Activated naive CD4-positive, alpha-beta T cell treated with anti-CD3 and anti-CD28 coated beads, Interleukin-2, amount 50 U/mL, for 24 hours (primary cell): ENCODE measurements around the gene GRAP2.
"Not testable (repeated sequence)": the region's sequence is repeated elsewhere in the genome, so short reads cannot be mapped to it uniquely, and the experiment has no call there.

ENCODE experiments used
- H3K27ac Mint-ChIP-seq: one replicate; pipeline ENCODE4 v1.8.0; 2021; ENCODE audit warnings: mild to moderate bottlenecking, mixed read lengths
- H3K27me3 Mint-ChIP-seq: one replicate; pipeline ENCODE4 v1.8.0; 2021; ENCODE audit warnings: mixed read lengths
- H3K36me3 Mint-ChIP-seq: one replicate; pipeline ENCODE4 v1.8.0; 2021; ENCODE audit warnings: mixed read lengths
- H3K4me1 Mint-ChIP-seq: one replicate; pipeline ENCODE4 v1.8.0; 2021; ENCODE audit warnings: mixed read lengths
- H3K4me3 Mint-ChIP-seq: one replicate; pipeline ENCODE4 v1.8.0; 2021; ENCODE audit warnings: mild to moderate bottlenecking, mixed read lengths
- H3K9me3 Mint-ChIP-seq: one replicate; pipeline ENCODE4 v1.8.0; 2021; ENCODE audit warnings: mixed read lengths

Gene GRAP2

DNA sequence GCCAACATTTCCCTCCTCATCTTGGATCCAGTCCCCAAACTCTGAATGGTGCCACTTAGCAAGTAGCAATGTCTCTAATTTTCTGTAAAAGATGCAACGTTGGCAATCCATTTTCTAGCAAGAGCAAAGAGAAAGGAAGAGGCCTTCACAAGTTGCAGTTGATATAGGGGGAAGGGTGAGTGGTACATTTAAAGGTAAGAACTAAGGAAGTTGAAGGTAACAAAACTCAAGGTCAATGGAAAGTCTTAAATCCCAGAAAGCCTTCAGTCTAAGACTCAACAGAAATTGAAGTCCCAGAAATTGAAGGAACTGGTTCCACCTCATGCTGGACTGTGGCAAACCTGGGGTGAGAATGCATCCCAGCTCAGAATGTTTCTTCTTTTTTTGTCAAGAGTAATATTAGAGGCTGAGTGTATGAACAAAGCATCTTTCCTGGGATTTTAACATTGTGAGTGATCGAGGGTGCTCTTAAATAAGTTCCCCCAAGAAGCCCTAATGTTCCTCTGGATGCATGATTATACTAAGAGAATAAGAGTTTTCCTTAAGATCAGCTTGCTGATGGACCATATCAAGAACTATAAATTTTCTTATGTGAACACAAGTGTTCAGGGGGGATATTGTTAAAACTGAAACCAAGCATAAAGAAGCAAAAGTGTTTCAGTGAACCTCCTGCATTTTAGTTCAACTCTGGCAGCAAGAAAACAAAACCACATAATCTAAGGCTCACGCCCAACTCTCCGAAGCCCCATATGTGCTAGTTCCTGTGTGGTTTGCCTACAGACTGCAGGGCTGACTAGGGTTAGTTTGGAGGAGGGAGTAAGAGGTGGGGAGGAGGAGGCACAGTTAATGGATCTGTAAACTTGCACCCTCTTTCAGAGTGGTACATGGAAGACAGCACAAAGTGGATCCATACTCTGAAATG is at the start of gene GRAP2:
GRAP2 (plus strand) TSS at position 779 of the 922 bp plus-strand sequence. CDS start 46,023 bp downstream, outside the sequence.
- Mint-ChIP-seq H3K9me3 (no peaks in the 10 kb centered on the region), H3K4me1 (peaks cover 38% of the 10 kb centered on the region), H3K4me3 (peak within 1 kb of the TSS; percentile 90), H3K27ac (peak within 1 kb of the TSS; percentile 93), H3K27me3 (no peaks in the 10 kb centered on the region), H3K36me3 (peaks cover 2% of the 10 kb centered on the region)

DNA sequence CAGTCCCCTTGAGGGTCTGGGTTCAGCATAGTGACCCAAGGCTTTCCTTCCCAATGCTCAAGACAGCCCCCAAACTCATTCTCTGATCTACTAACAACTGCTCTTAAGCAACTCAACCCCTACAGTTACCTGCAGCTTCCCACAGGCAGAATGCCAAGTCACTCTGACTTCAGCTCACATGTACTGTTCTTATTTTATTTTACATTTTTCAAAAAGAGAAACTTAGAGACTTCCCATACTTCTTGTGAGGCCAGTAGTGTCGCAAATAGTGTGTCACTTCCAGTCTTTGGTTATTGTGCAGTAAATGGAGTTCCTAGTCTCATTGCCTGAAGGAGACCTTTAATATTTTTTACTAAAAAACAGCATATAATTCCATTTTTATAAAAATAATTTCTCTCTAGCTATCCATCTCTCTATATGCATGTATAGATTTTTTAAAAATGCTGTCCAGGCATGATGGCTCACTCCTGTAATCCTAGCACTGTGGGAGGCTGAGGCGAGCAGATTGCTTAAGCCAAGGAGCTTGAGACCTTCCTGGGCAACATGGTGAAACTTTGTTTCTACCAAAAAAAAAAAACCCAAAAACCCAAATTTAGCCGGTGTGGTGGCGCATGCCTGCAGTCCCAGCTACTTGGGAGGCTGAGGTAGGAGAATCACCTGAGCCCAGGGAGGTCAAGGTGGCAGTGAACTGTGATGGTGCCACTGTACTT is 49.1 kb upstream of the GRAP2 start:
- Mint-ChIP-seq H3K27me3 (peaks cover 1% of the 10 kb centered on the region), H3K36me3 (no peaks in the 10 kb centered on the region), H3K4me3 (no peak overlapping the region), H3K9me3 (no peaks in the 10 kb centered on the region), H3K4me1 (peaks cover 17% of the 10 kb centered on the region), H3K27ac (peak overlapping the region; percentile 74)

DNA sequence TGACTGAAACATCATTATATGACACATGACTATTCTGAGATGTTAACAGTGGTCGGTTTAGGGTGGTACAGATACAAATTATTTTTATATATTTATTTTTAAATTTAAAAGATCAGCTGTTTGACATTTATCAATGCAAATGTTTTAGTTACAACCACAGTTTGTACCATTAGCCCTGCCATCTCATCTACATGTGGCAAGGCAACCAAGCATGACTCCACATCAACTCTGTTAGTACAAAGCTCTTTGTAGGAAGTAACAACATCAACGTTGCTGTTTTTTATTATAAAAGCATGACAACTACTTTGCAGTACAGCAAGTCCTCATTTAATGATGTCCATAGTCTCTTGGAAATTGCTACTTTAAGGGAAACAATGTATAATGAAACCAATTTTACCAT is 48.1 kb upstream of the GRAP2 start:
- no peak overlapping the region for H3K4me3 Mint-ChIP-seq
- peaks cover 17% of the 10 kb centered on the region for H3K4me1 Mint-ChIP-seq
- no peaks in the 10 kb centered on the region for H3K36me3 Mint-ChIP-seq
- H3K27ac Mint-ChIP-seq = no peak overlapping the region
- H3K9me3 Mint-ChIP-seq = no peaks in the 10 kb centered on the region
- H3K27me3 Mint-ChIP-seq = peaks cover 1% of the 10 kb centered on the region

DNA sequence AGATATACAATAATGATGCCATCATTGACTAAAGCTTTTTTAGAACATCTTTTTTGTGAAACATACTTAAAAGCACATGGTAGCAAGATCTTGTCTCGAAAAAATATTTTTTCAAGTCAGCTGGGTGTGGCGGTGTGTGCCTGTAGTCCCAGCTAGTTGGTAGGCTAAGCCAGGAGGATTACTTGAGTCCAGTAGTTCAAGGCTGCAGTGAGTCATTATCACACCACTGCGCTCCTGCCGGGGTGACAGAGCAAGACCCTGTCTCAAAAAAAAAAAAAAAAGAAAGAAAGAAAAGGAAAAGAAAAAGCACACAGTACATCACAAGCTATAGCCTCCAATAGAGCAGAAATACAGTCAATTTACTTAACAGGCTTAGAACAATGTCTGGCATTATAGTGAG is 44.3 kb upstream of the GRAP2 start:
- Mint-ChIP-seq H3K4me3 (no peak overlapping the region), H3K36me3 (peaks cover 5% of the 10 kb centered on the region), H3K27me3 (no peaks in the 10 kb centered on the region), H3K4me1 (peaks cover 44% of the 10 kb centered on the region), H3K9me3 (peaks cover 4% of the 10 kb centered on the region), H3K27ac (no peak overlapping the region)

DNA sequence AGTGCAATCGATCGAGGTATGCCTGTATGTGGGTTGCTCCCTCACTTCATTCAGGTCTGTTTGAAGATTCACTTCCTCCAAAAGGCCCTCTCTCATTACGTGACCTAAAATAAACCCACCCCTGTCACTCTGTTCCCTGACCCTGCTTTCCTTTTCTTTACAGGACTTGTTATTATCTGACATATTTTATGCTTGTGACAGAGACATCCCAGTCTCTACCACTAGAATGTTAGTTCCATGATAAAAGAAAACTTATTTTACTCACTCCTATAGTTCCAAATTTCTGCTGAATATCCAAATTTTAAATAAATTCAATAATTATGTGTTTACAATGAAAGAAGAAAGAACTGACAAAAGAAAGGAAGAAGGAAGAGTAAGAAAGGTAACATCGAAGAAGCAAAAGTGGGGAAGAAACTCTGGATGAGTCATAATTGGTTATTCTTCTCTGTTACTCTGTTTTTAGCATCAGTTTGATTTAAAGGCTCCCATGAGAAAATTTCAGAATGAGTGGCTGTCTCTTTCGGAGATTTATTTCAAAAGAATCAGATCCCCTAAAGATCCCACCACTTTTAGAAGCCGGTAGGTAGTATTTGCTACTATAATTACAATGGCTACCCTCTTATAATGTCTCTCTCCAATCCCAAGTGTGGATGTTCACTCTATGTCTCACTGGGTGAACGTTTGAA is 40.8 kb upstream of the GRAP2 start:
- peaks cover 38% of the 10 kb centered on the region for H3K4me1 Mint-ChIP-seq
- no peaks in the 10 kb centered on the region for H3K27me3 Mint-ChIP-seq
- H3K36me3 Mint-ChIP-seq = peaks cover 5% of the 10 kb centered on the region
- H3K4me3 Mint-ChIP-seq = peak overlapping the region; percentile 60
- H3K27ac Mint-ChIP-seq = peak overlapping the region; percentile 74
- H3K9me3 Mint-ChIP-seq = peaks cover 4% of the 10 kb centered on the region

DNA sequence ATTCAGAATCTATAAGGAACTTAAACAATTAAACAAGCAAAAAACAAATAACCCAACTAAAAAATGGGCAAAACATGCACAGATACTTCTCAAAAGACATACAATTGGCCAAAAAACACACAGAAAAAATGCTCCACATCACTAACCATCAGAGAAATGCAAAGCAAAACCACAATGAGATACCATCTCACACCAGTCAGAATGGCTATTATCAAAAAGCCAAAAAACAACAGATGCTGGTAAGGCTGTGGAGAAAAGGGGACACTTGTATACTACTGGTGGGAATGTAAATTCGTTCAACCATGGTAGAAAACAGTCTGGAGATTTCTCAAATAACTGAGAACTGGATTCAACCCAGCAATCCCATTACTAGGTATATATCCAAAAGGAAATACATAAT is 32.1 kb upstream of the GRAP2 start:
- Mint-ChIP-seq H3K36me3 (peaks cover 2% of the 10 kb centered on the region), H3K27me3 (no peaks in the 10 kb centered on the region), H3K27ac (no peak overlapping the region), H3K9me3 (no peaks in the 10 kb centered on the region), H3K4me1 (peaks cover 14% of the 10 kb centered on the region), H3K4me3 (no peak overlapping the region)

DNA sequence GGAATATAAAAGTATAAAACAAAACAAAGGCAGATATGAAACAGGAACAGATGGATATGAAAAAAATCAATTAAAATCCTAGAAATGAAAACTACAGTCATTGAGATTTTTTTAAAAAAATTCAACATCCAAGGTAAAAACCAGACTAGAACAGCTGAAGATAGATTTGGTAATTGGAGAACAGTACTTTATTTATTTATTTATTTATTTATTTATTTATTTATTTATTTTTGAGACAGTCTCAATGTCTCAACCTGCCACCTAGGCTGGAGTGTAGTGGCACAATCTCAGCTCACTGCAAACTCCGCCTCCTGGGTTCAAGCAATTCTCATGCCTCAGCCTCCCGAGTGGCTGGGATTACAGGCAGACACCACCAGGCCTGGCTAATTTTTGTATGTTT is 31.1 kb upstream of the GRAP2 start:
- H3K4me1 Mint-ChIP-seq = peaks cover 20% of the 10 kb centered on the region
- not testable (repeated sequence) for H3K27ac Mint-ChIP-seq, H3K27me3 Mint-ChIP-seq, H3K4me3 Mint-ChIP-seq, H3K36me3 Mint-ChIP-seq, H3K9me3 Mint-ChIP-seq

DNA sequence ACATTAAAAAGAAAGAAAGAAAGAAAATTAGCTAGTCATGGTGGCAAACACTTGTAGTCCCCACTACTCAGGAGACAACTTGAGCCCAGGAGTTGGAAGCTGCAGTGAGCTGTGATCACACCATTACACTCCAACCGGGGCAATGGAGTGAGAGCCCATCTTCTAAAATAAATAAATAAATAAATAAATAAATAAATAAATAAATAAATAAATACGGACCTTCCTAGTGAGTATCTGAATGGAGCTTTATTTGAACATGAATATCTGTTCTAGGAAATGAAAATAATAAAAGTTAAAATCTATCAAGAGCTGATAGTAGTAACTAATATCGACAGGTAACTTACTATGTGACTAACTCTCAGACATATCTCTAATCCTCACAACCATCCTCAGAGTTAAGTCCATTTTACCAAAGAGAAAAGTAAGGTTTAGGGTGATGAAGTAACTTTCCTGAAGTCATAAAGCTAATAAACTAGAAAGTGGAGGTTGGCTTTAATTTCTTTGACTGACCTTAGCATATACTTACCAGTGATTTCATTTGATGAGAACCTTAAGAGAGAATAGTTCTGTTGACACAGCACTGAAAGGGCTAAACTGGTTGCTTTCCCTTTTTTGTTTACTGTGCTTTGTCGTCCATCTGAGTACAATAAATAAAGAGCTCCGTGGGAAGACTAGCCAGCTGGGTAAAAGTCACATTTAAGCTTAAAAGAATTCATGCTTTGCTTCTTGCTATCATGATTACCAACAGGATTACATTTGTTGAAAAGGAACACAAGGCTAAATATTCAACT is 29.7 kb upstream of the GRAP2 start:
- Mint-ChIP-seq H3K9me3 (no peaks in the 10 kb centered on the region), H3K36me3 (peaks cover 2% of the 10 kb centered on the region), H3K4me3 (no peak overlapping the region), H3K27me3 (no peaks in the 10 kb centered on the region), H3K4me1 (peaks cover 10% of the 10 kb centered on the region), H3K27ac (no peak overlapping the region)

DNA sequence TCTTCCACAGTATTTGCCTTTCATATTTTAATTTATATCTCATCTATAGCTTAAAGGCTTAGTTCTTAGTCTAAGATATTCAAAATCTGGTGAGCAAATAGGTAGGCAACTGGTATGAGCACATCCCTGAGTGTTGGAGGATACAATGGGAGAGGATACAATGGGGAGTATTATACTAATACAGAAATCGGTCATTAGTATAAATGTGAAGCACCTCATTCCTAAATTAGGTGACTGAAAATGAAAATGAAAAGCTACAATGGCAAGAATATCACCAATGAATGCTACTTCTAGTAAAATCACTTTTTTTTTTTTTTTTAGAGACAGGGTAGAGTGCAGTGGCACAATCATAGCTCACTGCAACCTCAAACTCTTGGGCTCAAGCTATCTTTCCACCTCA is 28.3 kb upstream of the GRAP2 start:
- Mint-ChIP-seq H3K36me3 (peaks cover 2% of the 10 kb centered on the region), H3K27me3 (no peaks in the 10 kb centered on the region), H3K9me3 (no peaks in the 10 kb centered on the region), H3K4me1 (peaks cover 11% of the 10 kb centered on the region), H3K27ac (no peak overlapping the region), H3K4me3 (no peak overlapping the region)

DNA sequence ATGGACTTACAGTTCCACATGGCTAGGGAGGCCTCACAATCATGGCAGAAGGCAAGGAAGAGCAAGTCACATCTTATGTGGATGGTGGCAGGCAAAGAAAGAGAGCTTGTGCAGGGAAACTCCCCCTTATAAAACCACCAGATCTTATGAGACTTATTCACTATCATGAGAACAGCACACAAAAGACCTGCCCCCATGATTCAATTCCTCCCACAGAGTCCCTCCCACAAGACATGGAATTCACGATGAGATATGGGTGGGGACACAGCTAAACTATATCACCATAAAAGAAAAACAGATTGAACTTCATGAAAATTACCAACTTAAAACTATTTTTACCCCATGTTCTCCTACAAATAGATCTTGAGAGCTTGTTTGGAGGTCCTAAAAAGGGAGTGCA is 26.9 kb upstream of the GRAP2 start:
- Mint-ChIP-seq H3K4me3 (peak overlapping the region; percentile 38), H3K36me3 (no peaks in the 10 kb centered on the region), H3K27ac (peak overlapping the region; percentile 74), H3K27me3 (no peaks in the 10 kb centered on the region), H3K9me3 (no peaks in the 10 kb centered on the region), H3K4me1 (peaks cover 20% of the 10 kb centered on the region)

DNA sequence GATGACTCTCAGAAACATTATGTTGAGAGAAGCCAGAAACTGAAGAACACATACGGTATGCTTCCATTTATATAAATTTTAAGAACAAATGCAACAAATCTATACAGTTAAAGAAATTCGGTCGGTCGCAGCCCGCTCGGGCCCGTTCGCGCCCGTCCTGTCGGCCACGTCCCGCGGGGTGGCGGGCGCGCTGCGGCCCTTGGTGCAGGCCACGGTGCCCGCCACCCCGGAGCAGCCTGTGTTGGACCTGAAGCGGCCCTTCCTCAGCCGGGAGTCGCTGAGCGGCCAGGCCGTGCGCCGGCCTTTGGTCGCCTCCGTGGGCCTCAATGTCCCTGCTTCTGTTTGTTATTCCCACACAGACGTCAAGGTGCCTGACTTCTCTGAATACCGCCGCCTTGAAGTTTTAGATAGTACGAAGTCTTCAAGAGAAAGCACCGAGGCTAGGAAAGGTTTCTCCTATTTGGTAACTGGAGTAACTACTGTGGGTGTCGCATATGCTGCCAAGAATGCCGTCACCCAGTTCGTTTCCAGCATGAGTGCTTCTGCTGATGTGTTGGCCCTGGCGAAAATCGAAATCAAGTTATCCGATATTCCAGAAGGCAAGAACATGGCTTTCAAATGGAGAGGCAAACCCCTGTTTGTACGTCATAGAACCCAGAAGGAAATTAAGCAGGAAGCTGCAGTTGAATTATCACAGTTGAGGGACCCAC is 25.6 kb upstream of the GRAP2 start:
- not testable (repeated sequence) for H3K9me3 Mint-ChIP-seq, H3K27me3 Mint-ChIP-seq, H3K27ac Mint-ChIP-seq, H3K36me3 Mint-ChIP-seq, H3K4me3 Mint-ChIP-seq
- peaks cover 22% of the 10 kb centered on the region for H3K4me1 Mint-ChIP-seq

DNA sequence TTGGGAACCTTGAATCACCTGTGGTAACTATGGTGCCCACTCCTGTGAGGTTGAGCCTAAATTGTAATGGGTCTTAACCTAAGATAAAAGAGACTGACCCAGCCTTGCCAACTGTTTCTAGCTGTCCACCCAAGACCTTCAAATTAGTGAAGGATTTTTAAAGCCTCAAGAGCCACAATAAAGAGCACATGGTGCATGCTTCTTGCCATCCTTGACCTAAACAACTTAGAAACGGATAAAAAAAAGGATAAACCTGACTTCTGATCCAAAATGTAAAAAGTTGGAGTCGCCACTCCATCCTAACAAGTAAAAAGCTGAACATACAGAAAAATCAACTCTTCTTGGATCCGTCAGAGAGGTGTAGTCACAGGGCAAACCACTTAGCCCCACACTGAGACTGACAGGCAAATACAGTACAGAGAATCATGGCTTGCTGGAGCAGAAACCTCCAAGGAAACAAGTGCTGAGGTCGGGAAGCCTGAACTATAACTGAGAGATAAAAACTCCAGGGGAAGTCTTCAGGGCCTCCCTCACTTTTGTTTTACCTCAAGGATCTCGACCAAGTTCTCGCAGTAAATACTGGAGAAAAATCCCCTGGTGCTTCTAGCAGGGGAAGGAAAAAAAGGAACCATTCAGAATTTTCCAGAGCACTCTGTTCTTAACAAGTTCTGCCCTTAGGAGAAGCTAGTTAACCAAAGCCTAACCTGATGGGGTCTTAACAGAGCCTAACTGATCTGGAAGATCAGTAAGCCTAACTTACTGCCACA is 23.6 kb upstream of the GRAP2 start:
- Mint-ChIP-seq H3K9me3 (no peaks in the 10 kb centered on the region), H3K27ac (no peak overlapping the region), H3K36me3 (no peaks in the 10 kb centered on the region), H3K4me1 (peaks cover 27% of the 10 kb centered on the region), H3K27me3 (no peaks in the 10 kb centered on the region), H3K4me3 (no peak overlapping the region)

DNA sequence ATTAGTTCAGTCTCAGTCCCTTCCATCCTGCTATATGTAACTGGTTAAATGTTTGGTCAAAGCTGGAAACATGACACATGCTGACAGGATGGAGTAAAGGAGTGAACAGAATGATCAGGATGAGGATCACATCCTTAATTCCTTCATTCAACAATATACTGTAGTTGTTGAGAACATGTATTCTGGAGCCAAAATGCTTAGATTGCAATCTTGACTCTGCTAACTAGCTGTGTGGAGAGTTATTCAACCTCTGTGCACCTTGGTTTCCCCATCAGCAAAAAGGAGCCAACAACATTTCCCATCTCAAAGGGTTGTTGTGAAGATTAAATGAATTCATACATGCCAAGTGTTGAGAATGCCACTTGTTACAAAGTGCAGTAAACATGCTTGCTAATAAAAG is 20.2 kb upstream of the GRAP2 start:
- no peaks in the 10 kb centered on the region for H3K9me3 Mint-ChIP-seq
- no peaks in the 10 kb centered on the region for H3K27me3 Mint-ChIP-seq
- H3K36me3 Mint-ChIP-seq = no peaks in the 10 kb centered on the region
- H3K27ac Mint-ChIP-seq = no peak overlapping the region
- peaks cover 17% of the 10 kb centered on the region for H3K4me1 Mint-ChIP-seq
- no peak overlapping the region for H3K4me3 Mint-ChIP-seq

DNA sequence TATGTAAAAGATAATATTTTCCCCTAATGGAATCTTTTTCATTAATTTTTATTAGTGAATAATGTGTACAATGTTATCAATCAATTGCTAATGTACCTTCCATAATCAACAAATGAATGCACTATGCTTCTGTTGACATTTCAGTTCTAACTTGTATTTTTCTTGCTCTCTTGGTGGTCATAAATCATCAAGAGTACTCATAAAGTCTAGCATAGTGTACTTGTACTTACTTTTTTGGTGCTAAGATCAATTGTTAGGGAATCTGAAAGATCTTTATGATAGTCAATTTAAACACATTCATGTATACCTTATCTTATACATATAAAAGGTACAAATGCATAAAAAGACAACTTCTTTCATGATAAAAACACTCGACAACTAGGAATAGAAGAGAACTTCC is 17.8 kb upstream of the GRAP2 start:
- H3K4me3 Mint-ChIP-seq = no peak overlapping the region

More for the DNA sequence above, 17.8 kb upstream of the GRAP2 start:
- Mint-ChIP-seq H3K4me1 (peaks cover 11% of the 10 kb centered on the region), H3K9me3 (no peaks in the 10 kb centered on the region), H3K36me3 (no peaks in the 10 kb centered on the region), H3K27me3 (no peaks in the 10 kb centered on the region), H3K27ac (no peak overlapping the region)
